Measurements from ENCODE around the gene SRGAP1. TPM values are rescaled to one million over a fixed set of nuclear protein-coding genes. Genes with fewer than 3 reads are reported as not detected.

The SRGAP1 gene
- total RNA-seq, 2 donors from 2014 or later, result 0.06 to 0.29 TPM

DNA sequence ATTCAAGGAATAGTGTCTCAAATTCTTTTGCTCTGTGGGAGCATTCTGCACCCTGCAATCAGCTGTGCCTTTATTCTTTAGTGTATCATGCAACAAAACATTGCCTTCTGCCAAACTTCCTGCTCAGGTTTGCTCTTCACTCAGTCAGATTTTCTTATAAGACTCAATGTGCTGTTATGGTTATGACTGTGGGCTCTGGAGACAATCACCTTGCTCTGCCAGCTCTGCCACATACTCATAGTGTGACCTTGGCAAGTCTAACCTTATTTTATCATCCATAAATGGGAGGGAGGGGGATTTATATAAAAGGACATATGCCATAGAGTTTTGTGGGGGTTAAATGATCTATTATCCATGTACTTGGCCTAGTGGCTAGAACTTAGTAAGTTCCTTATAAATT is 51.3 kb downstream of the SRGAP1 start:
- no peak for ATAC-seq (replicated peaks)
- Mint-ChIP-seq H3K27me3 (peaks cover 19% of the 10 kb centered on the region), H3K27ac (no peak overlapping the region), H3K9me3 (no peaks in the 10 kb centered on the region), H3K4me3 (no peak overlapping the region), H3K4me1 (peaks cover 5% of the 10 kb centered on the region), H3K36me3 (ENCODE audit: low read depth) (no peaks in the 10 kb centered on the region)

DNA sequence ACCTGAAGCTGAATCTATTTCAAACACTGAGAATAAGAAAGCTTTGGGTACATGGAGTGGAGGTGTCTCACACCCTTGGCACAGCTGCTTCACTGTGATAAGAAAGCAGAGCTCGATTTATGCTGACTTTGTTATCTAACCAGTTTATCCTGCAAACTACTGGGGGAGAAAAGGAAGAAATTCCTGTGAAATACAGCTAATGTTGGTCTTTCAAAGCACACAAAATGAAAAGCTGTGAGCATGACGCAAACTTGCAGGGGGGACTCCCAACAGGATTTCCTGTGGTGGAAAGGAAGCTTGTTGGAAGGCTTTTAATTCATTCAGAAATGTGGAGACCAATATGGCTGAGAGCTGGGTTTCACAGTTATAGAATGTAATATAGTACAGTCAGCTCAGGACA is 53.4 kb downstream of the SRGAP1 start:
- Mint-ChIP-seq H3K4me1 (peaks cover 5% of the 10 kb centered on the region), H3K27ac (no peak overlapping the region)
- no peak for ATAC-seq (replicated peaks)

DNA sequence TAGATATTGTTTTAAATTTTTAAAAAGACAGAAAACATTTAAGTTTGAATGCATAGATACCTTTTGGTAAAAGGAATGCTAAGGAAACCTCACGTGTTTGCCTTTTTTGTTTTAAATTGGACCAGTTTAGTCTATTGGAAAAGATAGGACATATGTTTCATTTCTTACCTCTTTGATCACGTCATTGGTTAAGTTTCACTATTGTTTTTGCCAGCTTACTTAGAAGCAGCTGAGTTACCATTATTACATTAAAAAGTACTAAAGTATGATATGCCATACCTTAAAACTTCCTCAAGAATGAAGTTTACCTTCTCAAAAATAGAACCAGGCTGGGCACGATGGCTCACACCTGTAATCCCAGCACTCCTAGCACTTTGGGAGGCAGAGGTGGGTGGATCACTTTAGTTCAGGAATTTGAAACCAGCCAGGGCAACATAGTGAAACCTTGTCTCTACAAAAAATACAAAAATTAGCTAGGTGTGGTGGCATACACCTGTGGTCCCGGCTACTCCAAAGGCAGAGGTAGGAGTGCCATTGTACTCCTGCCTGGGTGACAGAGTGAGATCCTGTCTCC is 54.4 kb downstream of the SRGAP1 start:
- H3K27me3 Mint-ChIP-seq, result peaks cover 26% of the 10 kb centered on the region
- H3K4me1 Mint-ChIP-seq, result peaks cover 5% of the 10 kb centered on the region
- ATAC-seq (replicated peaks), result no peak
- H3K9me3 Mint-ChIP-seq, result no peaks in the 10 kb centered on the region
- H3K4me3 Mint-ChIP-seq, result no peak overlapping the region
- H3K36me3 Mint-ChIP-seq (ENCODE audit: low read depth), result no peaks in the 10 kb centered on the region
- H3K27ac Mint-ChIP-seq, result no peak overlapping the region

More for the DNA sequence above, 53.4 kb downstream of the SRGAP1 start:
- H3K4me3 Mint-ChIP-seq, result no peak overlapping the region
- peaks cover 26% of the 10 kb centered on the region for H3K27me3 Mint-ChIP-seq
- no peaks in the 10 kb centered on the region for H3K9me3 Mint-ChIP-seq
- no peaks in the 10 kb centered on the region for H3K36me3 Mint-ChIP-seq (ENCODE audit: low read depth)

DNA sequence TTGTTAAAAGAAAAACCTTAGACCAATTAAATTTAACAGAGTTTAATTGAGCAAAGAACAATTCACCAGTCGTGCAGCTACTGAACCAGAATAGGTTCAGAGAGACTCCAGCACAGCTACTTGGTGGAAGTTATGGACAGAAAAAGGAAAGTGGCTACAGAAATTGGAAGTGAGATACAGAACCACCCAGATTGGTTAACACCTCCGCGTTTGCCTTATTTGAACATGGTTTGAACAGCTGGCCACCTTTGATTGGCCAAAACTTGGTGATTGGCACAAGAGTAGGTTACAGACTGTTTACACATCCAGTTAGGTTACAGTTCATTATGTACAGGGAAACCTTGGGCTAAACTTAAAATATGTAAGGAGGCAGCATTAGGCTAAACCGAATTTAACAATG is 54.9 kb downstream of the SRGAP1 start:
- Mint-ChIP-seq H3K36me3 (ENCODE audit: low read depth) (no peaks in the 10 kb centered on the region), H3K4me1 (peaks cover 5% of the 10 kb centered on the region), H3K9me3 (no peaks in the 10 kb centered on the region), H3K4me3 (no peak overlapping the region), H3K27ac (no peak overlapping the region), H3K27me3 (peaks cover 25% of the 10 kb centered on the region)
- ATAC-seq (replicated peaks), result no peak

GRCh38 chr12:63900922-63901793 is 56.7 kb downstream of the SRGAP1 start:
- no peak overlapping the region for H3K27ac Mint-ChIP-seq
- no peaks in the 10 kb centered on the region for H3K36me3 Mint-ChIP-seq (ENCODE audit: low read depth)
- no peak overlapping the region for H3K4me3 Mint-ChIP-seq
- no peak for ATAC-seq (replicated peaks)
- peaks cover 29% of the 10 kb centered on the region for H3K27me3 Mint-ChIP-seq
- H3K9me3 Mint-ChIP-seq, result no peaks in the 10 kb centered on the region
- peaks cover 5% of the 10 kb centered on the region for H3K4me1 Mint-ChIP-seq

GRCh38 chr12:63904653-63905052 is 60.2 kb downstream of the SRGAP1 start:
- Mint-ChIP-seq H3K27ac (no peak overlapping the region), H3K4me1 (no peaks in the 10 kb centered on the region), H3K27me3 (peaks cover 18% of the 10 kb centered on the region), H3K4me3 (no peak overlapping the region), H3K9me3 (peaks cover 4% of the 10 kb centered on the region), H3K36me3 (ENCODE audit: low read depth) (no peaks in the 10 kb centered on the region)
- ATAC-seq (replicated peaks), result no peak

DNA sequence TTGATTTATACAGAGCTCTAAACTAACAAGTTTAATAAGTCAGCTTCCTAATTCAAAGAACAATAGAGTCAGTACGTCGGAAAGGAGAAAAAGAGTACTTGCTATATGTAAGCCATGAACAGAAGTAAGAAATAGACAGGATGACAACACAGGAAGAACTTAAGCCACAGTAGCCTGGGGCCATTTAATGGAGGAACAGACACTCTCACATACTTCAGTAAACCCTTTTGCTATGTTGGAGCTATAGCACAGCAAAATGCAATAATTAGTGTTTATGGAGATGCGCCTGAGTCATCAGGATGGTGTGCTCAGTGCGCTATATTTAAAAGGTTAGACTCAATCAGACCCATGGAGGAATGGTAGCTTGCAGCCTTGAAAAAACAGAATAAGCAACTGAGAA is 61.0 kb downstream of the SRGAP1 start:
- H3K9me3 Mint-ChIP-seq, result peaks cover 4% of the 10 kb centered on the region
- no peaks in the 10 kb centered on the region for H3K4me1 Mint-ChIP-seq
- no peak overlapping the region for H3K27ac Mint-ChIP-seq
- peaks cover 18% of the 10 kb centered on the region for H3K27me3 Mint-ChIP-seq
- no peaks in the 10 kb centered on the region for H3K36me3 Mint-ChIP-seq (ENCODE audit: low read depth)
- ATAC-seq (replicated peaks), result no peak
- no peak overlapping the region for H3K4me3 Mint-ChIP-seq

- no peak overlapping the region for H3K27ac Mint-ChIP-seq
- H3K9me3 Mint-ChIP-seq, result peaks cover 4% of the 10 kb centered on the region
- no peaks in the 10 kb centered on the region for H3K36me3 Mint-ChIP-seq (ENCODE audit: low read depth)
- H3K4me3 Mint-ChIP-seq, result no peak overlapping the region
- H3K27me3 Mint-ChIP-seq, result peaks cover 14% of the 10 kb centered on the region
- no peak for ATAC-seq (replicated peaks)
- H3K4me1 Mint-ChIP-seq, result no peaks in the 10 kb centered on the region
Measured at GRCh38 chr12:63906876-63907275, 62.4 kb downstream of the SRGAP1 start.

DNA sequence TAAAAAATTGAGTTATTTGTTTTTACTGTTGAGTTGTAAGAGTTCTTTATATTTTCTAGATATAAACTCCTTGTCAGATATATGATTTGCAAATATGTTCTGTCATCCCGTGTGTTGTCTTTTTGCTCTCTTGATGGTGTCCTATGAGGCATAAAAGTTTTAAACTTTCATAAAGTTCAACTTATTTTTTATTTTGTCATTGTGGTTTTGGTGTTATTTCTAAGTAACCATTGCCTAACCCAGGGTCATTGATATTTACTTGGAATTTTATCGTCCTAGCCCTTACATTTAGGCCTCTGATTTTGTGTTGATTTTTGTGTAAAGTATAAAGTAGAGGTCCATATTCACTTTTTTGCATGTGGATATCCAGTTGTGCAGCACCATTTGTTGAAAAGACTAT is 63.1 kb downstream of the SRGAP1 start:
- no peak for ATAC-seq (replicated peaks)
- H3K27ac Mint-ChIP-seq, result no peak overlapping the region
- no peaks in the 10 kb centered on the region for H3K36me3 Mint-ChIP-seq (ENCODE audit: low read depth)
- H3K4me1 Mint-ChIP-seq, result no peaks in the 10 kb centered on the region
- H3K27me3 Mint-ChIP-seq, result peaks cover 14% of the 10 kb centered on the region
- no peak overlapping the region for H3K4me3 Mint-ChIP-seq
- peaks cover 4% of the 10 kb centered on the region for H3K9me3 Mint-ChIP-seq

DNA sequence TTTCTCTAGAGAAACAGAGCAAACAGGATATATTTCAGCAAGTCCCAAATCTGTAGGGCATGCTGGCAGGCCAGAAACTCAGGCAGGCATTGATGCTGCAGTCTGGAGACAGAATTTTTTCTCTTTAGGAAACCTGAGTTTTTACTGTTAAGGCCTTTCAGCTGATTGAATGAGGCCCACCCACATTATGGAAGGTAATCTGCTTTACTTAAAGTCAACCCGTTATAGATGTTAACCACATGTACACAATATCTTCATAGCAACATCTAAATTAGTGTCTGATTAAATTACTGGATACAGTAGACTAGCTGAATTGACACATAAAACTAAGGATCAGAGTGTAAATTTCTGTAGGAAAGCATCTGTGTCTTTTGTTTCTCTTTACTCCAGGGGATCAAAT is 65.2 kb downstream of the SRGAP1 start:
- H3K4me3 Mint-ChIP-seq, result no peak overlapping the region
- H3K4me1 Mint-ChIP-seq, result no peaks in the 10 kb centered on the region
- no peak for ATAC-seq (replicated peaks)
- peaks cover 8% of the 10 kb centered on the region for H3K27me3 Mint-ChIP-seq
- no peak overlapping the region for H3K27ac Mint-ChIP-seq
- H3K9me3 Mint-ChIP-seq, result peaks cover 4% of the 10 kb centered on the region
- no peaks in the 10 kb centered on the region for H3K36me3 Mint-ChIP-seq (ENCODE audit: low read depth)

GRCh38 chr12:63911341-63911740 is 66.8 kb downstream of the SRGAP1 start:
- Mint-ChIP-seq H3K36me3 (ENCODE audit: low read depth) (no peaks in the 10 kb centered on the region), H3K4me3 (no peak overlapping the region), H3K27me3 (peaks cover 4% of the 10 kb centered on the region), H3K27ac (no peak overlapping the region), H3K9me3 (peaks cover 4% of the 10 kb centered on the region), H3K4me1 (no peaks in the 10 kb centered on the region)
- ATAC-seq (replicated peaks), result no peak

DNA sequence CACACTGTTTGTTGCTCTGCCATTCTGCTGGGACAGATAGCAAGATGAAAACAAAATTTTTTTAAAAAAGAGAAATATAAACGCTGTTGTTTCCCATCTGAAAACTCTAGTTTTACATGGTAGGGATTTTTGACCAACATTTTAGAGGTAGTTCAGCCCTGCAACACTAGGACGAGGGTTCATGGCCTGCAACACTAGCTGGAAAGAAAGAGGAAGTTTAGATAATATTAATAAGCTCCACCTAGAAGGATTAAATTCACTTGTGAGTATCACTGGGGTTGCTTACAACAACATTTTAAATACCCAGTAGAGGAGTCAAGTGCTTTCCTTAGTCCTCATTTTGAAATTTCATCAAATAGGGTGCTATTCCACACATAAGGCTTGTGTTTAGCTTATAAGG is 68.2 kb downstream of the SRGAP1 start:
- ATAC-seq (replicated peaks), result no peak
- Mint-ChIP-seq H3K27me3 (peaks cover 4% of the 10 kb centered on the region), H3K4me1 (no peaks in the 10 kb centered on the region), H3K27ac (no peak overlapping the region), H3K36me3 (ENCODE audit: low read depth) (no peaks in the 10 kb centered on the region), H3K4me3 (no peak overlapping the region), H3K9me3 (peaks cover 4% of the 10 kb centered on the region)

GRCh38 chr12:63913929-63914328 is 69.4 kb downstream of the SRGAP1 start:
- Mint-ChIP-seq H3K27me3 (peaks cover 8% of the 10 kb centered on the region), H3K4me3 (no peak overlapping the region), H3K4me1 (no peaks in the 10 kb centered on the region), H3K36me3 (ENCODE audit: low read depth) (no peaks in the 10 kb centered on the region), H3K9me3 (peaks cover 4% of the 10 kb centered on the region), H3K27ac (no peak overlapping the region)
- no peak for ATAC-seq (replicated peaks)

- ATAC-seq (replicated peaks), result no peak
- Mint-ChIP-seq H3K4me1 (no peaks in the 10 kb centered on the region), H3K27me3 (peaks cover 4% of the 10 kb centered on the region), H3K9me3 (no peaks in the 10 kb centered on the region), H3K36me3 (ENCODE audit: low read depth) (no peaks in the 10 kb centered on the region), H3K4me3 (no peak overlapping the region), H3K27ac (no peak overlapping the region)
Measured at GRCh38 chr12:63915105-63915800, 70.8 kb downstream of the SRGAP1 start.
